Measurements from ENCODE around the gene PDS5B. TPM values are rescaled to one million over a fixed set of nuclear protein-coding genes. Genes with fewer than 3 reads are reported as not detected.

PDS5B gene
- total RNA-seq, 2 experiments from 2014 or later = 51.3 to 75.7 TPM

GRCh38 chr13:32737111-32737571 is 150.9 kb downstream of the PDS5B start:
- DNase-seq (no peak), ATAC-seq (peak; percentile 73)
- Mint-ChIP-seq H3K27me3 (no peaks in the 10 kb centered on the region), H3K4me1 (peaks cover 27% of the 10 kb centered on the region), H3K9me3 (ENCODE audit: low read depth) (no peaks in the 10 kb centered on the region), H3K27ac (peak overlapping the region; percentile 92), H3K36me3 (ENCODE audit: low read depth) (peaks cover 20% of the 10 kb centered on the region), H3K4me3 (peak overlapping the region; percentile 69)
- CTCF ChIA-PET = interaction anchor here (0.8 to 1.5 kb wide), 6 partner anchors 9 to 156 kb away, joined by 3 read pairs; no protein-coding TSS in a partner anchor
- POLR2A ChIA-PET = interaction anchor here (0.7 kb wide), 1 partner anchor 87 kb away, joined by 3 read pairs; no protein-coding TSS in a partner anchor
- intact Hi-C loops (cut with DNase I, micrococcal nuclease) = loop anchor here (1.0 to 5.0 kb wide), 6 partner anchors 150 to 310 kb away; partner anchors contain the start of genes PDS5B (in 2 of the 2), KL (in 1 of the 2), N4BP2L1 (in 1 of the 2) and N4BP2L2 (in 1 of the 2)

- H3K36me3 Mint-ChIP-seq (ENCODE audit: low read depth) = peaks cover 22% of the 10 kb centered on the region
- DNase-seq = no peak
- peak overlapping the region; percentile 69 for H3K4me3 Mint-ChIP-seq
- ATAC-seq = no peak
- no peaks in the 10 kb centered on the region for H3K9me3 Mint-ChIP-seq (ENCODE audit: low read depth)
- peak overlapping the region; percentile 92 for H3K27ac Mint-ChIP-seq
- no peaks in the 10 kb centered on the region for H3K27me3 Mint-ChIP-seq
- CTCF ChIA-PET = interaction anchor here (0.8 to 1.5 kb wide), 5 partner anchors 9 to 156 kb away, joined by 3 read pairs; no protein-coding TSS in a partner anchor
- POLR2A ChIA-PET = no interaction called here
- intact Hi-C loops (cut with DNase I, micrococcal nuclease) = loop anchor here (1.0 to 5.0 kb wide), 6 partner anchors 151 to 310 kb away; partner anchors contain the start of genes PDS5B (in 2 of the 2), KL (in 1 of the 2), N4BP2L1 (in 1 of the 2) and N4BP2L2 (in 1 of the 2)
- peaks cover 27% of the 10 kb centered on the region for H3K4me1 Mint-ChIP-seq
These were observed 151.4 kb downstream of the PDS5B start for GRCh38 chr13:32737679-32738078.

- Mint-ChIP-seq H3K27me3 (no peaks in the 10 kb centered on the region), H3K4me3 (no peak overlapping the region), H3K4me1 (no peaks in the 10 kb centered on the region), H3K27ac (no peak overlapping the region), H3K9me3 (ENCODE audit: low read depth) (no peaks in the 10 kb centered on the region), H3K36me3 (ENCODE audit: low read depth) (peaks cover 26% of the 10 kb centered on the region)
- intact Hi-C loops (cut with DNase I, micrococcal nuclease) = no loop called here
- ChIA-PET POLR2A (no interaction called here), CTCF (no interaction called here)
- no peak for DNase-seq
- no peak for ATAC-seq
These were observed 159.3 kb downstream of the PDS5B start for GRCh38 chr13:32745509-32745908.

- Mint-ChIP-seq H3K36me3 (ENCODE audit: low read depth) (peaks cover 31% of the 10 kb centered on the region), H3K27ac (no peak overlapping the region), H3K4me1 (no peaks in the 10 kb centered on the region), H3K9me3 (ENCODE audit: low read depth) (no peaks in the 10 kb centered on the region), H3K4me3 (no peak overlapping the region), H3K27me3 (no peaks in the 10 kb centered on the region)
- intact Hi-C loops (cut with DNase I, micrococcal nuclease) = no loop called here
- DNase-seq (no peak), ATAC-seq (no peak)
- ChIA-PET CTCF (interaction anchor here (1.3 kb wide), 1 partner anchor 9 kb away, joined by 3 read pairs; no protein-coding TSS in a partner anchor), POLR2A (no interaction called here)
These were observed 160.2 kb downstream of the PDS5B start for GRCh38 chr13:32746474-32746873.

GRCh38 chr13:32748305-32748704 is 162.1 kb downstream of the PDS5B start:
- DNase-seq = no peak
- ChIA-PET POLR2A (no interaction called here), CTCF (no interaction called here)
- Mint-ChIP-seq H3K4me1 (no peaks in the 10 kb centered on the region), H3K36me3 (ENCODE audit: low read depth) (peaks cover 29% of the 10 kb centered on the region), H3K4me3 (no peak overlapping the region), H3K27me3 (no peaks in the 10 kb centered on the region), H3K27ac (no peak overlapping the region), H3K9me3 (ENCODE audit: low read depth) (no peaks in the 10 kb centered on the region)
- no peak for ATAC-seq
- intact Hi-C loops (cut with DNase I, micrococcal nuclease) = no loop called here

- Mint-ChIP-seq H3K27ac (no peak overlapping the region), H3K36me3 (ENCODE audit: low read depth) (peaks cover 39% of the 10 kb centered on the region), H3K4me3 (no peak overlapping the region), H3K4me1 (peaks cover 4% of the 10 kb centered on the region), H3K27me3 (no peaks in the 10 kb centered on the region), H3K9me3 (ENCODE audit: low read depth) (no peaks in the 10 kb centered on the region)
- no peak for DNase-seq
- no peak for ATAC-seq
- CTCF ChIA-PET = interaction anchor here (1.1 kb wide), 1 partner anchor 12 kb away, joined by 3 read pairs; no protein-coding TSS in a partner anchor
- intact Hi-C loops (cut with DNase I, micrococcal nuclease) = no loop called here
- POLR2A ChIA-PET = no interaction called here
These were observed 165.1 kb downstream of the PDS5B start for GRCh38 chr13:32751340-32751739.

- no peaks in the 10 kb centered on the region for H3K27me3 Mint-ChIP-seq
- no peak overlapping the region for H3K27ac Mint-ChIP-seq
- POLR2A ChIA-PET = no interaction called here
- H3K9me3 Mint-ChIP-seq (ENCODE audit: low read depth) = no peaks in the 10 kb centered on the region
- intact Hi-C loops (cut with DNase I, micrococcal nuclease) = no loop called here
- H3K36me3 Mint-ChIP-seq (ENCODE audit: low read depth) = peaks cover 41% of the 10 kb centered on the region
- peaks cover 4% of the 10 kb centered on the region for H3K4me1 Mint-ChIP-seq
- H3K4me3 Mint-ChIP-seq = no peak overlapping the region
- CTCF ChIA-PET = interaction anchor here (0.9 to 1.3 kb wide), 2 partner anchors 9 to 33 kb away, joined by 4 read pairs; no protein-coding TSS in a partner anchor
- ATAC-seq (no peak), DNase-seq (no peak)
These were observed 166.1 kb downstream of the PDS5B start for GRCh38 chr13:32752311-32752710.

- Mint-ChIP-seq H3K27ac (no peak overlapping the region), H3K36me3 (ENCODE audit: low read depth) (peaks cover 44% of the 10 kb centered on the region), H3K4me3 (no peak overlapping the region), H3K9me3 (ENCODE audit: low read depth) (no peaks in the 10 kb centered on the region), H3K27me3 (no peaks in the 10 kb centered on the region), H3K4me1 (peaks cover 4% of the 10 kb centered on the region)
- CTCF ChIA-PET = interaction anchor here (0.6 to 1.3 kb wide), 2 partner anchors 10 to 20 kb away, joined by 4 read pairs; no protein-coding TSS in a partner anchor
- ATAC-seq (no peak), DNase-seq (no peak)
- intact Hi-C loops (cut with DNase I, micrococcal nuclease) = no loop called here
- POLR2A ChIA-PET = no interaction called here
These were observed 166.8 kb downstream of the PDS5B start for GRCh38 chr13:32752997-32753606.

GRCh38 chr13:32754179-32754578 is 167.9 kb downstream of the PDS5B start:
- DNase-seq (no peak), ATAC-seq (no peak)
- intact Hi-C loops (cut with DNase I, micrococcal nuclease) = no loop called here
- Mint-ChIP-seq H3K4me3 (no peak overlapping the region), H3K27me3 (no peaks in the 10 kb centered on the region), H3K27ac (no peak overlapping the region), H3K9me3 (ENCODE audit: low read depth) (no peaks in the 10 kb centered on the region), H3K36me3 (ENCODE audit: low read depth) (peaks cover 46% of the 10 kb centered on the region), H3K4me1 (peaks cover 4% of the 10 kb centered on the region)
- CTCF ChIA-PET = no interaction called here
- POLR2A ChIA-PET = interaction anchor here (0.5 kb wide), 1 partner anchor 74 kb away, joined by 4 read pairs; no protein-coding TSS in a partner anchor

GRCh38 chr13:32759152-32759551 is 172.9 kb downstream of the PDS5B start:
- Mint-ChIP-seq H3K4me3 (no peak overlapping the region), H3K27me3 (no peaks in the 10 kb centered on the region), H3K4me1 (peaks cover 8% of the 10 kb centered on the region), H3K36me3 (ENCODE audit: low read depth) (peaks cover 62% of the 10 kb centered on the region), H3K9me3 (ENCODE audit: low read depth) (peaks cover 10% of the 10 kb centered on the region), H3K27ac (no peak overlapping the region)
- ATAC-seq = no peak
- DNase-seq = no peak
- CTCF ChIA-PET = no interaction called here
- POLR2A ChIA-PET = no interaction called here
- intact Hi-C loops (cut with DNase I, micrococcal nuclease) = no loop called here

GRCh38 chr13:32761472-32761871 is 175.2 kb downstream of the PDS5B start:
- Mint-ChIP-seq H3K4me1 (peaks cover 5% of the 10 kb centered on the region), H3K36me3 (ENCODE audit: low read depth) (peaks cover 51% of the 10 kb centered on the region), H3K27me3 (no peaks in the 10 kb centered on the region), H3K27ac (no peak overlapping the region), H3K4me3 (no peak overlapping the region), H3K9me3 (ENCODE audit: low read depth) (peaks cover 10% of the 10 kb centered on the region)
- ChIA-PET POLR2A (no interaction called here), CTCF (no interaction called here)
- ATAC-seq = no peak
- no peak for DNase-seq
- intact Hi-C loops (cut with DNase I, micrococcal nuclease) = no loop called here

- peaks cover 14% of the 10 kb centered on the region for H3K4me1 Mint-ChIP-seq
- no peak for DNase-seq
- H3K4me3 Mint-ChIP-seq = no peak overlapping the region
- POLR2A ChIA-PET = no interaction called here
- CTCF ChIA-PET = no interaction called here
- H3K36me3 Mint-ChIP-seq (ENCODE audit: low read depth) = peaks cover 31% of the 10 kb centered on the region
- peaks cover 2% of the 10 kb centered on the region for H3K9me3 Mint-ChIP-seq (ENCODE audit: low read depth)
- H3K27ac Mint-ChIP-seq = no peak overlapping the region
- H3K27me3 Mint-ChIP-seq = no peaks in the 10 kb centered on the region
- no peak for ATAC-seq
- intact Hi-C loops (cut with DNase I, micrococcal nuclease) = no loop called here
These were observed 192.9 kb downstream of the PDS5B start for GRCh38 chr13:32779119-32779518.

Measured in activated CD4-positive, alpha-beta T cell treated with anti-CD3 and anti-CD28 coated beads for 36 hours (primary cell).